Endothelial cell of umbilical vein (primary cell): ENCODE results near the gene SLC39A11. TPM values are rescaled to one million over a fixed set of nuclear protein-coding genes. Genes with fewer than 3 reads are reported as not detected.

Source experiments
- BruUV-seq: library from RNA; stranded (reverse); fragments of 400-500 nt; replicated peaks from 2 replicates; lab custom pipeline; 2021; lab: Mats Ljungman, UMichigan
- CTCF ChIA-PET: fragments of 300-600, 350-600 bp; sonication (Branson Sonifier 250); formaldehyde crosslinking; loops from one replicate; lab custom pipeline; 2021; ENCODE audit warnings: antibody characterized with exemption, inconsistent platforms; lab: Charles Lee
- POLR2A ChIA-PET: fragments of 300-600, 350-600 bp; sonication (Branson Sonifier 250); formaldehyde crosslinking; loops from one replicate; lab custom pipeline; 2021; ENCODE audit warnings: antibody characterized with exemption, inconsistent platforms; lab: Charles Lee
- DNase-seq: peaks from one replicate; pipeline ENCODE4 v3.0.0-alpha.2; 2011; ENCODE audit warnings: low read depth, low spot score
- FAIRE-seq: peaks from 2 replicates; lab custom pipeline; 2011; peaks lifted over from hg19 to GRCh38; lab: Jason Lieb, UNC
- H2AFZ ChIP-seq: 2 replicates; pipeline ENCODE4 v1.6.0; 2012; ENCODE audit warnings: low read depth, low read length, control low read depth, inconsistent platforms
- H3K27ac ChIP-seq: 2 replicates; pipeline ENCODE4 v1.5.1; 2011; ENCODE audit warnings: low read depth, mild to moderate bottlenecking, control low read depth, low read length, moderate library complexity; ENCODE audit not compliant: insufficient read depth
- H3K27me3 ChIP-seq, 2 experiments: 2 replicates each; pipeline versions ENCODE4 v1.6.0 to v1.6.1; 2011; ENCODE audit warnings: low read length in 2 of 2, mixed read lengths in 1 of 2; ENCODE audit not compliant: control insufficient read depth in 2 of 2, insufficient read depth in 2 of 2
- H3K36me3 ChIP-seq, 2 experiments: 2 replicates in 1 of 2; 3 replicates in 1 of 2; pipeline ENCODE4 v1.5.1; 2011; ENCODE audit warnings: low read length in 2 of 2, mild to moderate bottlenecking in 1 of 2, moderate library complexity in 1 of 2; ENCODE audit not compliant: control insufficient read depth in 2 of 2, insufficient read depth in 2 of 2; ENCODE audit errors: extremely low read depth in 1 of 2
- H3K4me1 ChIP-seq: 3 replicates; pipeline ENCODE4 v1.5.1; 2011; ENCODE audit warnings: mild to moderate bottlenecking, low read length; ENCODE audit not compliant: control insufficient read depth, insufficient read depth; ENCODE audit errors: extremely low read depth
- H3K4me2 ChIP-seq: 2 replicates; pipeline ENCODE4 v1.6.1; 2011; ENCODE audit warnings: low read length, control low read depth, mixed read lengths; ENCODE audit not compliant: insufficient read depth
- H3K4me3 ChIP-seq, 3 experiments: fragments of 200-600 bp in 1 of 3; sonication (generic), shearing (Covaris generic) in 1 of 3; replicated peaks in 1 of 3; 2 replicates each; pipeline ENCODE4 v1.5.1; 2011 to 2016; ENCODE audit warnings: control low read depth in 3 of 3, low read length in 3 of 3, mild to moderate bottlenecking in 2 of 3, inconsistent platforms in 1 of 3, low read depth in 1 of 3, moderate library complexity in 1 of 3; ENCODE audit not compliant: insufficient read depth in 1 of 3
- H3K79me2 ChIP-seq: 2 replicates; pipeline ENCODE4 v1.6.0; 2012; ENCODE audit warnings: low read length, inconsistent platforms; ENCODE audit not compliant: control insufficient read depth, insufficient read depth
- H3K9ac ChIP-seq: replicated peaks from 2 replicates; pipeline ENCODE3; 2011; ENCODE audit warnings: low read length, control low read depth; ENCODE audit not compliant: insufficient read depth; ENCODE audit errors: extremely low read depth
- H3K9me1 ChIP-seq: replicated peaks from 3 replicates; pipeline ENCODE4 v1.6.0; 2011; ENCODE audit warnings: mild to moderate bottlenecking, low read length; ENCODE audit not compliant: control insufficient read depth, insufficient read depth; ENCODE audit errors: extremely low read depth
- H3K9me3 ChIP-seq: replicated peaks from 2 replicates; pipeline ENCODE4 v1.5.1; 2012; ENCODE audit warnings: low read length, inconsistent platforms; ENCODE audit not compliant: control insufficient read depth, insufficient read depth
- H4K20me1 ChIP-seq: replicated peaks from 2 replicates; pipeline ENCODE3; 2011; ENCODE audit warnings: mild to moderate bottlenecking, low read length; ENCODE audit not compliant: control insufficient read depth, insufficient read depth; ENCODE audit errors: extremely low read depth
- EZH2 ChIP-seq: IDR thresholded peaks from 2 replicates; pipeline ENCODE4 v1.6.1; 2012; ENCODE audit warnings: borderline replicate concordance, low read depth, mild to moderate bottlenecking, moderate library complexity, low read length, inconsistent platforms; ENCODE audit not compliant: severe bottlenecking
- FOS ChIP-seq: IDR thresholded peaks from 2 replicates; pipeline ENCODE4 v1.6.1; 2011; ENCODE audit warnings: mild to moderate bottlenecking, low read length, moderate library complexity, borderline replicate concordance; ENCODE audit not compliant: insufficient read depth
- GATA2 ChIP-seq: IDR thresholded peaks from 2 replicates; pipeline ENCODE4 v1.7.0; 2011; ENCODE audit warnings: low read depth, mild to moderate bottlenecking, moderate library complexity, mixed read lengths, low read length; ENCODE audit not compliant: insufficient read length, insufficient read depth
- JUN ChIP-seq: IDR thresholded peaks from 2 replicates; pipeline ENCODE4 v1.6.1; 2011; ENCODE audit warnings: borderline replicate concordance, low read depth; ENCODE audit not compliant: insufficient read length, insufficient read depth
- MYC ChIP-seq: IDR thresholded peaks from one replicate; pipeline ENCODE4 v1.6.1; 2011; ENCODE audit warnings: mild to moderate bottlenecking, low read depth, low read length
- POLR2A ChIP-seq: IDR thresholded peaks from 2 replicates; pipeline ENCODE4 v1.6.1; 2012; ENCODE audit warnings: low read depth, mild to moderate bottlenecking, control low read depth, low read length
- POLR2AphosphoS5 ChIP-seq: IDR thresholded peaks from 2 replicates; pipeline ENCODE4 v1.6.1; 2012; ENCODE audit warnings: low read depth, mild to moderate bottlenecking, control low read depth, low read length, moderate library complexity; ENCODE audit not compliant: insufficient read depth
- dilution Hi-C: fragments of 300-500 bp; cut with MboI; formaldehyde crosslinking; loops from one replicate; pipeline ENCODE4 v1.15.0; 2019; ENCODE audit warnings: low sequenced_read_pairs; ENCODE audit not compliant: extremely low pct_ligation_motif_present
- intact Hi-C: fragments of 100-400 bp; cut with micrococcal nuclease; formaldehyde crosslinking; loops from one replicate; pipeline ENCODE4 v1.10.0; 2022
- polyA plus RNA-seq, 4 experiments: library from polyadenylated mRNA; depleted of rRNA in 3 of 4; stranded (reverse) in 3 of 4; unstranded in 1 of 4; fragments of >200 nt; gene quantifications; 2 replicates each; pipeline versions ENCODE4 v1.2.1 to v1.2.3, GENCODE V29; 2011 to 2012; ENCODE audit warnings: missing spikeins in 1 of 4
- total RNA-seq: library from RNA; stranded (reverse); gene quantifications from 2 replicates; pipeline ENCODE4 v1.2.3, GENCODE V29; 2021
- TF ChIP-seq, protein P1 (sequence below): IDR thresholded peaks from 2 replicates; pipeline ENCODE4 v1.6.1; 2011; ENCODE audit not compliant: insufficient read depth, insufficient read length
- TF ChIP-seq, protein P2 (sequence below), 2 donors: IDR thresholded peaks; 1 replicate in 1 of 2; 2 replicates in 1 of 2; pipeline ENCODE4 v1.5.1; 2011; ENCODE audit warnings: low read length in 2 of 2, mild to moderate bottlenecking in 2 of 2, moderate library complexity in 2 of 2, control low read depth in 1 of 2, inconsistent platforms in 1 of 2, low read depth in 1 of 2; ENCODE audit not compliant: insufficient read depth in 1 of 2; ENCODE audit errors: extremely low read depth in 1 of 2

Gene SLC39A11
- total and polyA plus RNA-seq, 2 donors (not counting 3 experiments of a cell fraction or from before 2014, with no cell fraction given), result 8.1 to 11.9 TPM

DNA sequence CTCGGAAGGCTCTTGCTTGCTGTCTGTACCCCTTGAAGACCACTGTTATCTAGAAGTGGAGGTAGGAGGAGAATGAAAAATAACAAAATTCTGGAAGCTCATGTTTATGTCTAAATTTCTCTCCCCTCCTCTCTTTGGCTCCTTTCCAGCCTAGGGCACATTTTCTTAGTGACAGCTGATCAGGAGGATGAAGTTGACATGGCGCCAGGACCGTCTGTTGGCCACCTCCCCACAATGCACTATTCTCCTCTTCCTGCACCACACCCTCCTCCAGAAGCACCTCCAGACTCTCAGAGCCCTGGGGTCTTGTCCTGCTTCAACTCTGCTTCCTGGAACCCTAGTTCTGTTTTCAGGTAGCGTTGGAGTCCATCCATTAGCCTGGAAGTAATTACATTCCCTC lies 46.8 kb upstream of the SLC39A11 start:
- Histone ChIP-seq H2AFZ (no peak overlapping the region), H3K9me1 (no peaks in the 10 kb centered on the region), H3K36me3 (no peaks in the 10 kb centered on the region), H4K20me1 (no peaks in the 10 kb centered on the region), H3K4me2 (no peak overlapping the region), H3K4me1 (peaks cover 9% of the 10 kb centered on the region), H3K79me2 (no peaks in the 10 kb centered on the region), H3K9ac (no peak overlapping the region), H3K9me3 (peaks cover under 1% of the 10 kb centered on the region), H3K27me3 (peaks cover 0 to 4% of the 10 kb centered on the region in 2 experiments), H3K27ac (no peak overlapping the region), H3K4me3 (no peak overlapping the region)
- ChIA-PET CTCF (interaction anchor here (0.6 kb wide), 1 partner anchor 153 kb away, joined by 3 read pairs; no protein-coding TSS in a partner anchor), POLR2A (no interaction called here)
- no peak for TF ChIP-seq JUN
- TF ChIP-seq FOS, result no peak
- no peak for TF ChIP-seq POLR2AphosphoS5
- no peak for TF ChIP-seq EZH2
- no peak for TF ChIP-seq POLR2A
- TF ChIP-seq, protein P1, sequence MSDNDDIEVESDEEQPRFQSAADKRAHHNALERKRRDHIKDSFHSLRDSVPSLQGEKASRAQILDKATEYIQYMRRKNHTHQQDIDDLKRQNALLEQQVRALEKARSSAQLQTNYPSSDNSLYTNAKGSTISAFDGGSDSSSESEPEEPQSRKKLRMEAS, result no peak
- intact Hi-C loops, result no loop called here
- dilution Hi-C loops, result no loop called here
- no peak for FAIRE-seq
- BruUV-seq, result no TSS peak
- DNase-seq, result no peak

DNA sequence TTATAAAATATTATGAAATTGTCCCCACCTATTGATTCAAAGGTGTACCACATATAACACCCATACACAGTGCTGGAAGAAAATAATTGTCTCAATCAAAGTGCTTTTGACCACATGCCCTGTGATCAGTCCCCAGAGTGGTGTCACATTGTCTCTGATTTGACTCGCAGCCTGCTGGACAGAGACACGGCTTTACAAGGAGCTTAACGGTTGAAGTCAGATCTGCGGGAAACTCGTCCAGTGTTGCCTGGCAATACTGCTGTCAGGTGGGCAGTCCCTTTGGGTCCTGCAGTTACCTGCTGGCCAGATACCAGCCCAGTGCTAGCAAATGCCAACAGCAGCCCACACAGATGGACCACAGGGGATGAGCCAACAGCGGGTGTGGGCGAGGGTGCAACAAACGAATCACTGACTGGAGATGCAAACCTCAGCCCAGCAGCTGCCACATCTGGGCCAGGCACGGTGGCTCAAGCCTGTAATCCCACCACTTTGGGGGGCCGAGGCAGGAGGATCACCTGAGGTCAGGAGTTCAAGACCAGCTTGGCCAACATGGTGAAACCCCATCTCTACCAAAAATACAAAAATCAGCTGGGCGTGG lies 46.2 kb upstream of the SLC39A11 start:
- FAIRE-seq, result no peak
- TF ChIP-seq MYC (no peak), FOS (no peak), POLR2AphosphoS5 (no peak), POLR2A (no peak), EZH2 (no peak), GATA2 (no peak), JUN (no peak)
- TF ChIP-seq, protein P2, sequence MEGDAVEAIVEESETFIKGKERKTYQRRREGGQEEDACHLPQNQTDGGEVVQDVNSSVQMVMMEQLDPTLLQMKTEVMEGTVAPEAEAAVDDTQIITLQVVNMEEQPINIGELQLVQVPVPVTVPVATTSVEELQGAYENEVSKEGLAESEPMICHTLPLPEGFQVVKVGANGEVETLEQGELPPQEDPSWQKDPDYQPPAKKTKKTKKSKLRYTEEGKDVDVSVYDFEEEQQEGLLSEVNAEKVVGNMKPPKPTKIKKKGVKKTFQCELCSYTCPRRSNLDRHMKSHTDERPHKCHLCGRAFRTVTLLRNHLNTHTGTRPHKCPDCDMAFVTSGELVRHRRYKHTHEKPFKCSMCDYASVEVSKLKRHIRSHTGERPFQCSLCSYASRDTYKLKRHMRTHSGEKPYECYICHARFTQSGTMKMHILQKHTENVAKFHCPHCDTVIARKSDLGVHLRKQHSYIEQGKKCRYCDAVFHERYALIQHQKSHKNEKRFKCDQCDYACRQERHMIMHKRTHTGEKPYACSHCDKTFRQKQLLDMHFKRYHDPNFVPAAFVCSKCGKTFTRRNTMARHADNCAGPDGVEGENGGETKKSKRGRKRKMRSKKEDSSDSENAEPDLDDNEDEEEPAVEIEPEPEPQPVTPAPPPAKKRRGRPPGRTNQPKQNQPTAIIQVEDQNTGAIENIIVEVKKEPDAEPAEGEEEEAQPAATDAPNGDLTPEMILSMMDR (IDR thresholded peaks at IDR 0.05; ENCODE audit: extremely low read depth in 1 of 2, insufficient read depth in 1 of 2, low read depth in 1 of 2, low read length in 2 of 2), result no peak
- TF ChIP-seq, protein P1, result no peak
- DNase-seq, result no peak
- Histone ChIP-seq H3K4me2 (no peak overlapping the region), H3K79me2 (no peaks in the 10 kb centered on the region), H3K36me3 (no peaks in the 10 kb centered on the region), H3K9me1 (no peaks in the 10 kb centered on the region), H3K9ac (no peak overlapping the region), H2AFZ (no peak overlapping the region), H4K20me1 (no peaks in the 10 kb centered on the region), H3K4me3 (no peak overlapping the region), H3K27ac (no peak overlapping the region), H3K4me1 (peaks cover 9% of the 10 kb centered on the region), H3K27me3 (peaks cover 0 to 4% of the 10 kb centered on the region in 2 experiments), H3K9me3 (no peaks in the 10 kb centered on the region)
- POLR2A ChIA-PET, result no interaction called here
- BruUV-seq, result no TSS peak
- intact Hi-C loops (no loop called here), dilution Hi-C loops (no loop called here)
- CTCF ChIA-PET, result interaction anchor here (0.6 kb wide), 1 partner anchor 152 kb away, joined by 3 read pairs; no protein-coding TSS in a partner anchor
